Muscle layer of colon (tissue), 2 donors: Measurements from ENCODE around the gene ERO1B.

Source experiments
- H3K27ac ChIP-seq: one replicate; pipeline ENCODE4 v1.7.0; 2013; ENCODE audit warnings: low read depth, mild to moderate bottlenecking, low read length, moderate library complexity
- H3K27me3 ChIP-seq, 2 donors: one replicate each; pipeline ENCODE4 v1.7.0; 2013; ENCODE audit warnings: low read length in 2 of 2, mild to moderate bottlenecking in 2 of 2; ENCODE audit not compliant: insufficient read depth in 2 of 2, control insufficient read depth in 1 of 2
- H3K36me3 ChIP-seq: one replicate; pipeline ENCODE4 v1.7.0; 2013; ENCODE audit warnings: mild to moderate bottlenecking, low read length; ENCODE audit not compliant: insufficient read depth
- H3K4me1 ChIP-seq: one replicate; pipeline ENCODE4 v1.7.0; 2013; ENCODE audit warnings: mild to moderate bottlenecking, low read length; ENCODE audit not compliant: insufficient read depth
- H3K4me3 ChIP-seq, 2 donors: one replicate each; pipeline ENCODE4 v1.7.0; 2013; ENCODE audit warnings: low read length in 2 of 2, low read depth in 1 of 2, mild to moderate bottlenecking in 1 of 2, moderate library complexity in 1 of 2
- H3K9ac ChIP-seq: one replicate; pipeline ENCODE4 v1.7.0; 2013; ENCODE audit warnings: low read length
- H3K9me3 ChIP-seq: one replicate; pipeline ENCODE4 v1.7.0; 2013; ENCODE audit warnings: mild to moderate bottlenecking, low read length
- donor health status: abdominal sarcoma.
- donor health status: Adenocarcinoma of cecum.

ERO1B gene

DNA sequence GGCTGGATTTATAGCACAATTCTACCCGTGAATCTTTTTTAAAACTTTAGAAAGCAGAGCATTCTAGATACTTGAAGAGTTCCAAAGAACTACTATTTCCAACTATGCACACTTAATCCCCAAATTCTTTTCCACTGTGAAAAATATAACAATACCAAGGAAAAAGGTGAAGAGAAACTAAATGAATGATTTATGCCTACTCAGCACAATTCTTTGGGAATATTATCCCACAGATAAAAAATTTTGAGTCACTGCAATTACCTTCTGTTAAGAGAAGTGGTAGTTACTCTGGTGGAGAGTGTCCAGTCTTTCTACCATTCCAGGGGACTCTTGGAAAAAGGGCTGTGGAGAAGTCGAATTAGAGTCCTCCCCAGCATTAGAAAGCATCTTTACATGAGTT, 39.2 kb downstream of the ERO1B start:
- Histone ChIP-seq H3K27ac (no peak overlapping the region), H3K4me3 (no peak overlapping the region), H3K36me3 (no peaks in the 10 kb centered on the region), H3K9me3 (no peaks in the 10 kb centered on the region), H3K27me3 (no peaks in the 10 kb centered on the region), H3K9ac (no peak overlapping the region), H3K4me1 (no peaks in the 10 kb centered on the region)

DNA sequence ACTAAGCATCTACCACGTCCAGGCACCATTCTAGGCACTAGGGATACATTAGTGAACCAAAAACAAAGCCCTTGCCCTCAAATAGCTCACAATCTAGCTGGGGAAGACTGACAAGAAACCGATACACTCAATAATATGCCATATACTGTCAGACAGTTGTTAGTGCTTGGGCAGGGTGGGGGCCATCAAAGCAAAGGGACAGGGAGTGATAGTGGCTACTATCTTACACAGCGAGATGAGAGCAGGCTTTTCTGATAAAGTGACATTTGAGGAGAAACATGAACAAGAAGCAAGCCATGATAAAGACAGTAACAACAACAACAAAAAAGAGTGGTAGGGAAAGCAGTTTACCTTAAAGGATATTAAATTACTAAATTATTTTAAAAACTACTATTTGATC, 41.1 kb downstream of the ERO1B start:
- H3K36me3 ChIP-seq, result no peaks in the 10 kb centered on the region
- H3K4me3 ChIP-seq, result no peak overlapping the region
- H3K27me3 ChIP-seq, result no peaks in the 10 kb centered on the region
- no peak overlapping the region for H3K27ac ChIP-seq
- H3K9ac ChIP-seq, result no peak overlapping the region
- H3K4me1 ChIP-seq, result no peaks in the 10 kb centered on the region
- no peaks in the 10 kb centered on the region for H3K9me3 ChIP-seq

DNA sequence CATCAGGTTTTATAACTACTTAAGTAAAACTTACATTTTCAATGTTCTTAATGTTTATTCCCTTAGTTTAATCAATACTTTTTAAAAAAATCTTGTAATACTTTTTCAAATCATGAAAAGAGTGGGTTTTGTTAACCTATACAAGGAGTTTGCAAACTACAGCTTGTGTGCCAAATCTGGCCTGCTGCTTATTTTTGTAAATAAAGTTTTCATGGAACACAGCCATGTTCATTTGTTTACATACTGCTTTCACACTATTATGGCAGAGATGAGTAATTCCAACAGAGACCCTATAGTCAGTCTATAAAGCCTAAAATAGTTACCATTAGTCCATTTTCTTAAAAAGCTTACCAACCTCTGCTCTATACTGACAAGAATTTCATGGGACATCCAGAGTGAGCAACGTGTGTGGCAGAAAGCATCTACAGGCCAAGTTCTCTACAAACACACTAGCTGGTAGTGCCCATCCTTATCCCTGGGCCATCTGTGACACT, 42.6 kb downstream of the ERO1B start:
- Histone ChIP-seq H3K4me3 (no peak overlapping the region), H3K36me3 (no peaks in the 10 kb centered on the region), H3K4me1 (no peaks in the 10 kb centered on the region), H3K9me3 (no peaks in the 10 kb centered on the region), H3K27ac (no peak overlapping the region), H3K27me3 (no peaks in the 10 kb centered on the region), H3K9ac (no peak overlapping the region)

DNA sequence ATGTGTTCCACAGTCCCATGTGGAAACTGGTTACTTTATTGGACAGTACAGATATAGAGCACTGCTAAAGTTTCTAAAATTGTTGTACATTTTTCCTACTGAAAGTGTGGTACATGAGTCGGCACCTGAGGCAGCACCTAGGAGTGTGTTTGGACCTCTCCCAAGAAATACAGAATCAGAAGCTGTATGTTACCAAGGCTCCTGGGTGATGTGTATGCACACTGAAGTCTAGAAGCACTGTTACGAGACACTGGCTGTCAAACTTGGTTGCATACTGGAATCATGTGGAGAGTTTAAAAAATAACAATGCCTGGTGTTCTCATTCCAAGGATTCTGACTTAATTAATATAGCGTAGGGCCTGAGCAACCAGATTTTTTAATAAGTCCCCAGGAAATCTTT, 46.6 kb downstream of the ERO1B start:
- Histone ChIP-seq H3K36me3 (no peaks in the 10 kb centered on the region), H3K27ac (no peak overlapping the region), H3K27me3 (no peaks in the 10 kb centered on the region), H3K9ac (no peak overlapping the region), H3K4me3 (no peak overlapping the region), H3K4me1 (no peaks in the 10 kb centered on the region), H3K9me3 (no peaks in the 10 kb centered on the region)

DNA sequence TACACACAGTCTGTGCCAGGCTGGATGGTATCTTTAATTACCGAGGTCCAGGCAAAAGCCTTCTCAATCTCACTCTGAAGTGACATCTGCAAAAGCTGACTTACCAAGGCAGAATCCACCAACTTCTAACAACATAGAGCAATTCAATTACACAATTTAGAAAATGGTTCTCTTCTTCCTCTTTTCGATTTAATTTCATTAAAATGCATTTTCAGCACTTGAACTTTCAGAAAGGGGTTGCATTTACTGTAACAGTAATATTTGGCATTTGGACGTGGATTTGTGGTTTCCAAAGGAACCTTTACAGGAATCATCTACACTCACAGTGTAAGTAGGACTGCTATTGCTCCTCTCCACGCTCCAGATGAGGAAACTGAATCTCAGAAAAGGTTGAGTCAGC, 53.3 kb downstream of the ERO1B start:
- H3K36me3 ChIP-seq, result peaks cover 5% of the 10 kb centered on the region
- H3K9me3 ChIP-seq, result no peaks in the 10 kb centered on the region
- H3K27me3 ChIP-seq, result no peaks in the 10 kb centered on the region
- H3K27ac ChIP-seq, result no peak overlapping the region
- no peaks in the 10 kb centered on the region for H3K4me1 ChIP-seq
- H3K9ac ChIP-seq, result no peak overlapping the region
- no peak overlapping the region for H3K4me3 ChIP-seq

DNA sequence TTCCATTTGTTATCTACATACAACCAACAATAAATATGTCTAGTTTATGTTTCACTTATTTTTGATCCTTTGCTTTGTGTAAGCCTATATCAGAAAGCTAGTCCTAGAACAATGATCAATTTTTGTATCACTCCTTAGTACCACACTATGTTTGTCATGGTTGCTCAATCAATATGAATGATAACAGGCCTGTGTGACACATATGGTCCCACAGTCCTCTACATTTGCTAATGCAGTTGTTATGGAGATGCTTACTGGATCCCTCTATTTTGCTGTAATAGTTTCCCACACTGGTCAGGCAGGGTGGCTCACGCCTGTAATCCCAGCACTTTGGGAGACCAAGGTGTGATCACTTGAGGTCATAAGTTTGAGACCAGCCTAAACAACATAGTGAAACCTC, 59.1 kb downstream of the ERO1B start:
- no peaks in the 10 kb centered on the region for H3K27me3 ChIP-seq
- H3K9me3 ChIP-seq, result no peaks in the 10 kb centered on the region
- H3K9ac ChIP-seq, result no peak overlapping the region
- H3K36me3 ChIP-seq, result peaks cover 5% of the 10 kb centered on the region
- H3K4me3 ChIP-seq, result no peak overlapping the region
- no peaks in the 10 kb centered on the region for H3K4me1 ChIP-seq
- no peak overlapping the region for H3K27ac ChIP-seq

DNA sequence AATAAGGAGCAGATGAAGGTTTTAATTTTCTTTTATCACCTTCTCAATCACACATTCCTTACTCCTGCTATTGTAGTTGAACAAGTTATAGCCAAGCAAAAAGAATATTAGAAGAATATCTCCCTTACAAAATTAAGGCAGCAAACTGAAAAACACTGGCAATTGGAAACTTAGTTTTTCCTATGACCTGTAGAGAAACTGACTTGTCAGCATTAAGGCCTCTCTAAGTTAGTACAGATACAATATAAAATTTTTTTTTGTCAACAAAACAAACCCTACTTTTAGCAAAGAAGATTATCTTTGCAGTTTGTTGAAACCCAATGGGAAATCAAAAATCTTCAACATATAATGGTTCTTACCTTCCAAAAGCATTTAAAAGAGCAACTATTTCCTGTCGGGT, 61.3 kb downstream of the ERO1B start:
- H3K9ac ChIP-seq, result no peak overlapping the region
- no peak overlapping the region for H3K27ac ChIP-seq
- no peaks in the 10 kb centered on the region for H3K27me3 ChIP-seq
- H3K4me1 ChIP-seq, result no peaks in the 10 kb centered on the region
- no peaks in the 10 kb centered on the region for H3K9me3 ChIP-seq
- H3K4me3 ChIP-seq, result no peak overlapping the region
- H3K36me3 ChIP-seq, result no peaks in the 10 kb centered on the region

DNA sequence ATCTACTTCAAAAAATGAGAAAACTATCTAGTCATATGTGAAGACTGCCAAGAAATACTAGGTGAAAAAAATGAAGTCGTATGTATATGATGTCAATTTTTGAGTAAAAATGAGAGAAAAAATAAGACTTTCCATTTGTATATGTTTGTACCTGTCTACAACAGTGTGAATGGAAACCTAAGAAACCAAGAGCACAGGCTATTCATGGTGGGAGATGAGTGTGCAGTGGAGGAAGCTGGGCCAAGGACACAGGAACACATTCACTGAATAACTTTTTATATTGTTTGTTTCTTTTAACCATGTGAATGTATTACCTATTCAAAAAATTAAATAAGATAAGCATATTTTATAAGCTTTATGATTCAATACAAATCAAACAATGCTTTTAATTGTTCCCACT, 67.0 kb downstream of the ERO1B start:
- no peaks in the 10 kb centered on the region for H3K9me3 ChIP-seq
- H3K27ac ChIP-seq, result no peak overlapping the region
- H3K36me3 ChIP-seq, result no peaks in the 10 kb centered on the region
- H3K4me1 ChIP-seq, result no peaks in the 10 kb centered on the region
- no peak overlapping the region for H3K9ac ChIP-seq
- H3K27me3 ChIP-seq, result no peaks in the 10 kb centered on the region
- no peak overlapping the region for H3K4me3 ChIP-seq

DNA sequence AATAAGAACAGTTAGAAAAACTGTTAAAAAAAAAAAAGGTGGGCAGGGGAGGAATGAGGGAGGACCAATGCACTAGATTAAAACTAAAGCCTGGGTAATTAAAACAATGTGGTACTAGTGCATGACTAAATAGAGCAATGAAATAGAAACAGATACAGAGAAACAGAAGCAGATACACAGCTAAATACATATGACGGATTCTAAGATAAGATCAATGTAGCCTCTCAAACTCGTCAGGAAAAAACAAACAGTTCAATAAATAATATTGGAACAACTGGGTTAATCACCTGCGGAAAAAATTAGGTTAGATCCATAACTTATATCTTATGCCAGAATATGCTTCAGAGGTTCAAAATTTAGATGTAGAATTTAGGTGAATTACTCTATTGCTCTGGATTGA, 68.2 kb downstream of the ERO1B start:
- H3K36me3 ChIP-seq, result peaks cover 3% of the 10 kb centered on the region
- no peaks in the 10 kb centered on the region for H3K9me3 ChIP-seq
- no peak overlapping the region for H3K9ac ChIP-seq

DNA sequence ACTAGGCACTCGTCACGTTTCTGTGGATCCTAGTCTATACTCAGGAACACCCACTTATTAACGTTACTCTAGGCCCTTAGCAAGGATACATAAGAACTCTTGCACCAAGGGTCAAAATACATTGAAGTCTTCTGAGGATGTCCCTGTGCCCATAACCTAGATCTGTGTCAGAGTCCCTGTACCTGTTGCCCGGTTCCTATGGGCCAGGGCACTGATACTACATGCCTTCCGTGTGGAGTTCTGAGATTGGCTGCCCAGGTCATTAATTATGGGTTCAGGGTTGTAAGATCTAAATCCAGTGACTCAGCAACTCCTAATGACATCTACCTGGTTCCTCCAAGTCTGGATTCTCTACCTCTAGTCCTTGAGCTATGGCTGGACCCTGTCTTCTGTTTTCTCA, 69.9 kb downstream of the ERO1B start:
- no peaks in the 10 kb centered on the region for H3K4me1 ChIP-seq
- H3K4me3 ChIP-seq, result no peak overlapping the region
- no peaks in the 10 kb centered on the region for H3K27me3 ChIP-seq
- H3K36me3 ChIP-seq, result peaks cover 11% of the 10 kb centered on the region
- no peaks in the 10 kb centered on the region for H3K9me3 ChIP-seq
- H3K9ac ChIP-seq, result no peak overlapping the region
- no peak overlapping the region for H3K27ac ChIP-seq

More for the DNA sequence above, 68.2 kb downstream of the ERO1B start:
- H3K27me3 ChIP-seq, result no peaks in the 10 kb centered on the region
- no peaks in the 10 kb centered on the region for H3K4me1 ChIP-seq
- H3K4me3 ChIP-seq, result no peak overlapping the region
- no peak overlapping the region for H3K27ac ChIP-seq

DNA sequence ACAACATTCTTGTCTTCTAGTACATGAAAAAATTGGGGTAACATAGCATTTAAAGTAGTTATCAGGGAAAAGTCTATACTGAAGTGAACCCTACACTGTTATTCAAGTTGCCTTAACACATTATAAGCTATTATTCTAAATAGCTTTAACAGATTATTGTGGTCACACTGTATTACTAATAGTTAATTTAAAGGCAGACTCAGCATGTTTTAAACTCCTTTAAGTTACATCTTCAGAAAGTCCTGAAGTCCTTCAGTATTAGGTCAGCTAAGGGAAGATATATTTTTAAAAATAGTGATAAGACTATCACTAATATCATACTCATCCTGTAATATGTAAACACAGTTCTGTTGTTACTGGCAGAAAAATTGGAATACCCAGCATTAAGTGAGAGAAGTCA, 72.0 kb downstream of the ERO1B start:
- Histone ChIP-seq H3K27me3 (no peaks in the 10 kb centered on the region), H3K4me3 (no peak overlapping the region), H3K9me3 (no peaks in the 10 kb centered on the region), H3K27ac (no peak overlapping the region), H3K4me1 (no peaks in the 10 kb centered on the region), H3K9ac (no peak overlapping the region), H3K36me3 (peaks cover 25% of the 10 kb centered on the region)

DNA sequence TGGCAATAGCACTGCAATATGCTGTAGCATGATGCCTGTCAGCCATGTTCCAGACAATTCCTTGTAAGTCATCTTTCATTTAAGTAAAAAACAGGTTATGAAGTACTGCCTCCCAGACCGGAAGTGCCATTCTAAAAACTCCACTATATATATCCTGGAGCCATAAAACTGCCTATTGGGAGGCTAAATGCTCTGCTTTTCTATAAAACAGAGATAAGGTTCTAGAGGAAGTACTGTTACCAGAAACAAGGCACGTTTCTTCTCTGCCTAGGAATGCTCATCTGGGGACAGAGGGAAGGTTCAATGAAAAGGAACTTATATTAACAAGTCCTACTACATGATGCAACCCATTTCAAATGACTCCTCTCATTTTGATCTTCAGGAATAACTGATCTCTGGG, 72.6 kb downstream of the ERO1B start:
- H3K4me3 ChIP-seq, result no peak overlapping the region
- no peaks in the 10 kb centered on the region for H3K4me1 ChIP-seq
- H3K27ac ChIP-seq, result no peak overlapping the region
- H3K27me3 ChIP-seq, result no peaks in the 10 kb centered on the region
- peaks cover 25% of the 10 kb centered on the region for H3K36me3 ChIP-seq
- H3K9me3 ChIP-seq, result no peaks in the 10 kb centered on the region
- no peak overlapping the region for H3K9ac ChIP-seq
